GM18519 (cell line): ENCODE measurements around the gene SLC6A4.
"Not testable (repeated sequence)": the region's sequence is repeated elsewhere in the genome, so short reads cannot be mapped to it uniquely, and the experiment has no call there.

Experiments
- ATAC-seq: cut with Tn5 transposase; IDR thresholded peaks from one replicate; pipeline ENCODE4 v1.9.1; 2021; ENCODE audit warnings: mild to moderate bottlenecking, moderate library complexity; ENCODE audit not compliant: unreplicated experiment, low FRiP score

The SLC6A4 gene

GRCh38 chr17:30239089-30239462 lies 3.6 kb upstream of the SLC6A4 start:
- no peak for ATAC-seq

- no peak for ATAC-seq
Observed at GRCh38 chr17:30238387-30239088, 3.0 kb upstream of the SLC6A4 start.

- no peak for ATAC-seq
Observed at GRCh38 chr17:30238003-30238344, 2.5 kb upstream of the SLC6A4 start.

GRCh38 chr17:30237296-30238002 lies 2.0 kb upstream of the SLC6A4 start:
- no peak for ATAC-seq

GRCh38 chr17:30236766-30237165 lies 1.3 kb upstream of the SLC6A4 start:
- ATAC-seq = no peak

GRCh38 chr17:30236297-30236624 lies 764 bp upstream of the SLC6A4 start:
- no peak for ATAC-seq

GRCh38 chr17:30234964-30235363 lies 533 bp downstream of the SLC6A4 start:
- no peak for ATAC-seq

- ATAC-seq = no peak
Observed at GRCh38 chr17:30234296-30234695, 1.2 kb downstream of the SLC6A4 start.

GRCh38 chr17:30232824-30233427 lies 2.6 kb downstream of the SLC6A4 start:
- no peak for ATAC-seq

- ATAC-seq = no peak
Observed at GRCh38 chr17:30232015-30232823, 3.3 kb downstream of the SLC6A4 start.

GRCh38 chr17:30230596-30231125 lies 4.8 kb downstream of the SLC6A4 start:
- no peak for ATAC-seq

GRCh38 chr17:30230009-30230408 lies 5.5 kb downstream of the SLC6A4 start:
- not testable (repeated sequence) for ATAC-seq

GRCh38 chr17:30229012-30229411 lies 6.5 kb downstream of the SLC6A4 start:
- no peak for ATAC-seq

GRCh38 chr17:30228011-30228410 lies 7.5 kb downstream of the SLC6A4 start:
- ATAC-seq = no peak

- ATAC-seq = no peak
Observed at GRCh38 chr17:30226878-30227277, 8.6 kb downstream of the SLC6A4 start.

GRCh38 chr17:30225919-30226553 lies 9.5 kb downstream of the SLC6A4 start:
- ATAC-seq = no peak

GRCh38 chr17:30225112-30225511 lies 10.4 kb downstream of the SLC6A4 start:
- no peak for ATAC-seq

GRCh38 chr17:30224419-30224960 lies 11.0 kb downstream of the SLC6A4 start:
- ATAC-seq = no peak

GRCh38 chr17:30222721-30223175 lies 12.7 kb downstream of the SLC6A4 start:
- ATAC-seq = no peak

GRCh38 chr17:30222251-30222650 lies 13.2 kb downstream of the SLC6A4 start:
- no peak for ATAC-seq
